Coronary artery (tissue), 2 donors: ENCODE measurements around the gene DCX.

Experiments used
- DNase-seq: peaks from one replicate; pipeline ENCODE4 v3.0.0-alpha.2; 2017; ENCODE audit warnings: low spot score
- H3K27ac ChIP-seq, 2 donors: fragments of 200-600 bp; sonication (generic); one replicate each; pipeline ENCODE4 v1.5.1; 2016 to 2019
- H3K4me3 ChIP-seq: fragments of 200-600 bp; sonication (generic); 2 replicates; pipeline ENCODE4 v1.5.1; 2016; ENCODE audit warnings: mild to moderate bottlenecking, moderate library complexity
- CTCF ChIP-seq: fragments of 200-600 bp; sonication (generic); IDR thresholded peaks from one replicate; pipeline ENCODE4 v1.5.1; 2019; ENCODE audit warnings: antibody characterized with exemption

The DCX gene

GRCh38 chrX:111322231-111322855 is 89.6 kb downstream of the DCX start:
- H3K4me3 ChIP-seq: no peak overlapping the region
- no peak overlapping the region for H3K27ac ChIP-seq
- no peak for TF ChIP-seq CTCF
- no peak for DNase-seq

GRCh38 chrX:111319451-111319850 is 92.5 kb downstream of the DCX start:
- no peak for TF ChIP-seq CTCF
- no peak overlapping the region for H3K4me3 ChIP-seq
- no peak for DNase-seq
- H3K27ac ChIP-seq: no peak overlapping the region

- Histone ChIP-seq H3K27ac (no peak overlapping the region), H3K4me3 (no peak overlapping the region)
- TF ChIP-seq CTCF: no peak
- DNase-seq: no peak
These were observed 93.1 kb downstream of the DCX start for GRCh38 chrX:111318901-111319300.

GRCh38 chrX:111309083-111309482 is 102.9 kb downstream of the DCX start:
- no peak for TF ChIP-seq CTCF
- H3K27ac ChIP-seq: no peak overlapping the region
- no peak for DNase-seq
- H3K4me3 ChIP-seq: no peak overlapping the region

GRCh38 chrX:111308039-111308438 is 104.0 kb downstream of the DCX start:
- no peak overlapping the region for H3K27ac ChIP-seq
- no peak overlapping the region for H3K4me3 ChIP-seq
- no peak for DNase-seq
- no peak for TF ChIP-seq CTCF

- DNase-seq: no peak
- H3K4me3 ChIP-seq: no peak overlapping the region
- no peak for TF ChIP-seq CTCF
- no peak overlapping the region for H3K27ac ChIP-seq
These were observed 109.7 kb downstream of the DCX start for GRCh38 chrX:111302284-111302683.

GRCh38 chrX:111288841-111289240 is 123.2 kb downstream of the DCX start:
- no peak for TF ChIP-seq CTCF
- no peak for DNase-seq
- Histone ChIP-seq H3K4me3 (no peak overlapping the region), H3K27ac (no peak overlapping the region)
